ENCODE results near the gene PAPOLG. TPM values are rescaled to one million over a fixed set of nuclear protein-coding genes. Genes with fewer than 3 reads are reported as not detected.
A peak's percentile ranks its signal among the peaks of the same experiment; 100 is the strongest.

PAPOLG gene
- total RNA-seq, 1 donor from 2014 or later: 60.8 TPM

DNA sequence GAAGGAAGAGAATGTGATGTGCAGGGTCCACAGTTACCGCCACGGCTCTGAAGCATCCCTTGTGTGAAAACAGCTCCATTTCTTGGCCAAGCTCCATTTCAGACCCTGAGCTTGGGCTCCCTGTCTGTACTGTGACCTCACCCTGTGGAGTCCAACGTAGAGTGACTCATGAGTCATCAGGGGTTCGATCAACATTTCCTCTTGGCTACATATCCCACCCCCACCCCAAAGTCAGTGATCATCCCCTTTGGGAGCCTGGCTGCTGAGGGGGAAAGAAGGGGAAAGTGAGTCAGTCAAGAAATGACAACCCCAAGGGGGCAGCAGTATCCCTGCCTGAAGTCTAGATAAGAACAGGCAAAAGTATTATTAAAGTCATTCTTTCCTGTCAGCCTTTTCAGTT lies 62.2 kb downstream of the PAPOLG start:
- no peaks in the 10 kb centered on the region for H3K9me3 ChIP-seq (ENCODE audit: low read depth)
- TF ChIP-seq EZH2 (IDR thresholded peaks at IDR 0.05): no peak
- TF ChIP-seq EZH2phosphoT487 (IDR thresholded peaks at IDR 0.05): no peak
- TF ChIP-seq, protein P1, sequence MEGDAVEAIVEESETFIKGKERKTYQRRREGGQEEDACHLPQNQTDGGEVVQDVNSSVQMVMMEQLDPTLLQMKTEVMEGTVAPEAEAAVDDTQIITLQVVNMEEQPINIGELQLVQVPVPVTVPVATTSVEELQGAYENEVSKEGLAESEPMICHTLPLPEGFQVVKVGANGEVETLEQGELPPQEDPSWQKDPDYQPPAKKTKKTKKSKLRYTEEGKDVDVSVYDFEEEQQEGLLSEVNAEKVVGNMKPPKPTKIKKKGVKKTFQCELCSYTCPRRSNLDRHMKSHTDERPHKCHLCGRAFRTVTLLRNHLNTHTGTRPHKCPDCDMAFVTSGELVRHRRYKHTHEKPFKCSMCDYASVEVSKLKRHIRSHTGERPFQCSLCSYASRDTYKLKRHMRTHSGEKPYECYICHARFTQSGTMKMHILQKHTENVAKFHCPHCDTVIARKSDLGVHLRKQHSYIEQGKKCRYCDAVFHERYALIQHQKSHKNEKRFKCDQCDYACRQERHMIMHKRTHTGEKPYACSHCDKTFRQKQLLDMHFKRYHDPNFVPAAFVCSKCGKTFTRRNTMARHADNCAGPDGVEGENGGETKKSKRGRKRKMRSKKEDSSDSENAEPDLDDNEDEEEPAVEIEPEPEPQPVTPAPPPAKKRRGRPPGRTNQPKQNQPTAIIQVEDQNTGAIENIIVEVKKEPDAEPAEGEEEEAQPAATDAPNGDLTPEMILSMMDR (IDR thresholded peaks at IDR 0.05): peak; percentile 15
- no peak overlapping the region for H2AFZ ChIP-seq (replicated peaks)
- no peaks in the 10 kb centered on the region for H3K36me3 ChIP-seq
- H3K27ac ChIP-seq: no peak overlapping the region
- no peak overlapping the region for H3K9ac ChIP-seq
- H3K27ac Mint-ChIP-seq: no peak overlapping the region
- no peaks in the 10 kb centered on the region for H4K20me1 ChIP-seq (ENCODE audit: low read depth)
- no peaks in the 10 kb centered on the region for H3K9me3 Mint-ChIP-seq
- peak overlapping the region; percentile 18 for H3K4me3 Mint-ChIP-seq
- H3K4me2 ChIP-seq: no peak overlapping the region
- H3K4me1 ChIP-seq: no peaks in the 10 kb centered on the region
- no peaks in the 10 kb centered on the region for H3K4me1 Mint-ChIP-seq
- H3F3A ChIP-seq (ENCODE audit: low read depth): no peaks in the 10 kb centered on the region
- no peak for DNase-seq (ENCODE audit: low spot score)
- no peaks in the 10 kb centered on the region for H3K79me2 ChIP-seq (ENCODE audit: low read depth)
- peaks cover 14% of the 10 kb centered on the region for H3K27me3 Mint-ChIP-seq (ENCODE audit: insufficient read depth, low read depth)
- H3K36me3 Mint-ChIP-seq: no peaks in the 10 kb centered on the region
- H3K27me3 ChIP-seq: no peaks in the 10 kb centered on the region
- no peak overlapping the region for H3K4me3 ChIP-seq

DNA sequence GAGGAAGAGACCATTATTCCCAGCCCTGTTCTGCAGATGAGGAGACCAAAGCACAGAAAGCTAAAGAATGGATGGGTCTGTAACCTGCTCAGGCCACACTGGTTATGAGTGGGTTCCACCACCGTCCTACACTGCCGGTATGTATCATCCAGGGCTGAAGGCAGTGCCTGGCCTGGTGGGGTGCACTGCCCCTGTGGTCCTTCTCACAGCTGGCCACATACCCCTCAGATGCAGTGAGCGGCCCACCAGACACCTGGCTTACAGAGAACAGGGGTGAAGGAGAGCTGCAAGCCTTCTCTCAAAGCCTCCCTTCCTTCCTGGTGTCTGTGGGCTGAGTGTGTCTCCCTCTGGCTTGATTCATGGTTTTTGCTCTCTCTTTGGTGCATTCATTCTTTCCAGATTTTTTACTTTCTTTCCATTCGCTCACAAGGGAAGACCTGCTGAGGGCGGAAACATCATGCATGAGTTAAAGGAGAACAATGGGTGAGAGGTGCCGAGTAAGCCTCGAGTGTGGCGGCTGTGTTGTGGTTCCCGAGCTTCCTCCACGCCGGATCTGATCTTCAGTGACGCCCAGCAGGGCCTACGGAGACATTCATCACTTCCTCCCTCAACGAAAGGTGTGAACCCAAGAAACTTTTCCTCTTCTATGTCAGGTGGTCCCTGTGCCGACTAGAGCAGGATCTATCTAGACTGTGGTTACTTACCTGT lies 63.2 kb downstream of the PAPOLG start:
- H3K4me2 ChIP-seq: no peak overlapping the region
- no peaks in the 10 kb centered on the region for H3K4me1 ChIP-seq
- Mint-ChIP-seq H3K27ac (peak overlapping the region; percentile 24), H3K9me3 (no peaks in the 10 kb centered on the region), H3K36me3 (no peaks in the 10 kb centered on the region), H3K27me3 (ENCODE audit: insufficient read depth, low read depth) (peaks cover 12% of the 10 kb centered on the region), H3K4me1 (no peaks in the 10 kb centered on the region), H3K4me3 (no peak overlapping the region)
- DNase-seq (ENCODE audit: low spot score): no peak
- H3K9me3 ChIP-seq (ENCODE audit: low read depth): no peaks in the 10 kb centered on the region
- TF ChIP-seq EZH2phosphoT487 (IDR thresholded peaks at IDR 0.05) (no peak), EZH2 (IDR thresholded peaks at IDR 0.05) (no peak)
- TF ChIP-seq, protein P1 (IDR thresholded peaks at IDR 0.05): no peak
- H4K20me1 ChIP-seq (ENCODE audit: low read depth): no peaks in the 10 kb centered on the region
- no peaks in the 10 kb centered on the region for H3K79me2 ChIP-seq (ENCODE audit: low read depth)
- H3K27me3 ChIP-seq: no peaks in the 10 kb centered on the region
- H3K36me3 ChIP-seq: no peaks in the 10 kb centered on the region
- H3K4me3 ChIP-seq: no peak overlapping the region
- no peak overlapping the region for H2AFZ ChIP-seq (replicated peaks)
- H3K27ac ChIP-seq: no peak overlapping the region
- no peaks in the 10 kb centered on the region for H3F3A ChIP-seq (ENCODE audit: low read depth)
- no peak overlapping the region for H3K9ac ChIP-seq

DNA sequence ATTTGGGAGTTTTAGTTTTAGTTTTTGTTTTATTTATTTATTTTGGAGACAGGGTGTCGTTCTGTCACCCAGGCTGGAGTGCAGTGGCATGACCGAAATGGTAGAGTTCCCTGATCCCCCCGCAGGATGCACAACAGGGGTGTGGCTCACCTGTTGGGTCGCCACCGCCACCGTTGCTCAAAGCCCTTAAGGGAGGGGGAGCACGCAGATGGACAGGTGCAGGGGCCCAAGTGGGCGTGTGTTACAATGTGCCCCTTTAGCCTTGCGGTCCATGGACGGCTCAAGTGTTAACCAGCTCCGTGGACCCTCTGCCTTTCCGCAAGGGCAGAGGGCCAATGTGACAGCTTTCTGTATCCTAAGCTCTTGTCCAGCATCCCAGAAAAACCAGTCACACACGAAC lies 63.9 kb downstream of the PAPOLG start:
- Mint-ChIP-seq H3K9me3 (no peaks in the 10 kb centered on the region), H3K27me3 (ENCODE audit: insufficient read depth, low read depth) (peaks cover 9% of the 10 kb centered on the region), H3K27ac (no peak overlapping the region), H3K4me1 (no peaks in the 10 kb centered on the region), H3K36me3 (no peaks in the 10 kb centered on the region), H3K4me3 (no peak overlapping the region)
- Histone ChIP-seq H4K20me1 (ENCODE audit: low read depth) (no peaks in the 10 kb centered on the region), H3K27me3 (no peaks in the 10 kb centered on the region), H3K79me2 (ENCODE audit: low read depth) (no peaks in the 10 kb centered on the region), H3K4me3 (no peak overlapping the region), H3K36me3 (no peaks in the 10 kb centered on the region), H3K4me1 (no peaks in the 10 kb centered on the region), H3K9ac (no peak overlapping the region), H3K4me2 (no peak overlapping the region), H3F3A (ENCODE audit: low read depth) (no peaks in the 10 kb centered on the region), H3K9me3 (ENCODE audit: low read depth) (no peaks in the 10 kb centered on the region), H2AFZ (replicated peaks) (no peak overlapping the region), H3K27ac (no peak overlapping the region)
- no peak for DNase-seq (ENCODE audit: low spot score)
- TF ChIP-seq EZH2phosphoT487 (IDR thresholded peaks at IDR 0.05) (no peak), EZH2 (IDR thresholded peaks at IDR 0.05) (no peak)
- TF ChIP-seq, protein P1 (IDR thresholded peaks at IDR 0.05): no peak
